ENCODE data around the gene TEK.
A peak's percentile ranks its signal among the peaks of the same experiment; 100 is the strongest.

Gene TEK

DNA sequence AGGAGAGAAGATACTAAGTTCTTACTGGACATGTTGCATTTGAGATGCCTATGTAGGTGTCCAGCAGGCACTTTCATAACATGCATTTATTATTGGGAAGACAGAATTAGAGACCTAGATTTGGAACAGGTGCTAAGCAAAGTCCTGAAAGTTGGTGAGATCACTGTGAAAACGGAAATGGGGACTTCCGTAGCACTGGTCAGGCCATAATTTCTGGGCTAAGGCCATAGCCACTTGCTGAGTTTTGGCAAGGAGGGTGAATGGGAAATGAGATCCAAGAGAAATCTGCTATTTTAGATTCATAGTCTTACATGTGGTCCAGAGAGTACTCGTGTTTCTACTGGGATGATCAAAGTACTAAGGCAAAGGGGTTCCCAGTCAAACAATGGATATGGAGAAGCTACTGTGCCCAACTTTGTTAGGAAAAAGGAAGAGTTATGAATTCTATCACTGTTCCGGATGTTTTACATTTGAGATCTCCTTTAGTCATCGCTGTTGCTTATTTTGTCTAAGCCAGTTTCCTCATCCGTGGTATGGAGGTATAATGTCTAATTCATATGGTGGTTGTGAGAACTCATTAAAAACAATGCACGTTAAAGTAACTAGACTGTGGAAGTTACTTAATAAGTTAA is 33.4 kb downstream of the TEK start:
- DNase-seq (ENCODE audit: low read depth): no peak
- TF ChIP-seq, protein P1, sequence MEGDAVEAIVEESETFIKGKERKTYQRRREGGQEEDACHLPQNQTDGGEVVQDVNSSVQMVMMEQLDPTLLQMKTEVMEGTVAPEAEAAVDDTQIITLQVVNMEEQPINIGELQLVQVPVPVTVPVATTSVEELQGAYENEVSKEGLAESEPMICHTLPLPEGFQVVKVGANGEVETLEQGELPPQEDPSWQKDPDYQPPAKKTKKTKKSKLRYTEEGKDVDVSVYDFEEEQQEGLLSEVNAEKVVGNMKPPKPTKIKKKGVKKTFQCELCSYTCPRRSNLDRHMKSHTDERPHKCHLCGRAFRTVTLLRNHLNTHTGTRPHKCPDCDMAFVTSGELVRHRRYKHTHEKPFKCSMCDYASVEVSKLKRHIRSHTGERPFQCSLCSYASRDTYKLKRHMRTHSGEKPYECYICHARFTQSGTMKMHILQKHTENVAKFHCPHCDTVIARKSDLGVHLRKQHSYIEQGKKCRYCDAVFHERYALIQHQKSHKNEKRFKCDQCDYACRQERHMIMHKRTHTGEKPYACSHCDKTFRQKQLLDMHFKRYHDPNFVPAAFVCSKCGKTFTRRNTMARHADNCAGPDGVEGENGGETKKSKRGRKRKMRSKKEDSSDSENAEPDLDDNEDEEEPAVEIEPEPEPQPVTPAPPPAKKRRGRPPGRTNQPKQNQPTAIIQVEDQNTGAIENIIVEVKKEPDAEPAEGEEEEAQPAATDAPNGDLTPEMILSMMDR (conservative IDR thresholded peaks at IDR 0.05; ENCODE audit: low read depth, low read length): no peak

DNA sequence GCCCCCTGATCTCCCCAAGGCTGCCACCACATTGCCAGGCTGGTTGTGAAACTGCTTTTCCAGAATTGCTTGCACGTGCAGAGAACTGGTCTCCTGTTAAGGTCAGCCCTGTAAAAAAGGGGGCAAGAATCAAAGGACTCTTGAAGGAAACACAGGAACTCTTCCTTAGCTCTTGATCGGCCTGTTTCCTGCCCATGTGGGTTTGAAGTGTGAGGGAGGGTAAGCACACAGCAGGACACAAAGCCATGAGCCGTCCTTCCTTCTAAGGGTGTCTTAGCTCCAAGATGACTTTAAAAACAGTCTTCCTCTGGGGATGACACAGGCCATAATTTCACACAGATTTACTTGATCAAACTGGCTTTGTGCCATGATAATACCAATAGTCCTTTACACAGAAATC is 36.1 kb downstream of the TEK start:
- H3K4me3 ChIP-seq (ENCODE audit: low read depth, low read length): no peak overlapping the region
- DNase-seq (ENCODE audit: low read depth): no peak
- TF ChIP-seq, protein P1 (conservative IDR thresholded peaks at IDR 0.05; ENCODE audit: low read depth, low read length): no peak

More for the DNA sequence above, 33.4 kb downstream of the TEK start:
- H3K4me3 ChIP-seq (ENCODE audit: low read depth, low read length): no peak overlapping the region

DNA sequence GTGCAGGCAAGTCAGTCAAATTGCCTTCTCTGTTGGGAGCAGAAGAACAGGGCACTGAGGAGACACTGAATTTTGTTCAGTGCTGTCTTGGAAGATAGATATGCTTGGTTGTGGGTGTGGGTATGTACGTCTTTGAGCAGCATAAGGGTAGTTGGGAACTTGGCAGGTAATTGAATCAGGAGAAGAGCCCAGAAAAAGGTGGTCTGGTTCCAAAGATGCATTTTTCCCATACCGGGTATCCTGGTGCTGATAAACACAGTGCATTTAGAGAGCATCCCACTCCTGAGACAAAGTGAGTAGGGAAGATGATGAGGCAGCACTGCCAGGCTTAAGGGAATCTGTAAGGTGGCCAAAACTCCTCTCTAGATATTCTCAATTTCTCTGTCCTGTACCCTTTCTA is 40.6 kb downstream of the TEK start:
- TF ChIP-seq, protein P1 (conservative IDR thresholded peaks at IDR 0.05; ENCODE audit: low read depth, low read length): no peak
- H3K4me3 ChIP-seq (ENCODE audit: low read depth, low read length): no peak overlapping the region

GRCh38 chr9:27150746-27151406 is 41.9 kb downstream of the TEK start:
- TF ChIP-seq, protein P1 (conservative IDR thresholded peaks at IDR 0.05; ENCODE audit: low read depth, low read length): no peak
- no peak overlapping the region for H3K4me3 ChIP-seq (ENCODE audit: low read depth, low read length)

More for the DNA sequence above, 40.6 kb downstream of the TEK start:
- DNase-seq (ENCODE audit: low read depth): no peak

DNA sequence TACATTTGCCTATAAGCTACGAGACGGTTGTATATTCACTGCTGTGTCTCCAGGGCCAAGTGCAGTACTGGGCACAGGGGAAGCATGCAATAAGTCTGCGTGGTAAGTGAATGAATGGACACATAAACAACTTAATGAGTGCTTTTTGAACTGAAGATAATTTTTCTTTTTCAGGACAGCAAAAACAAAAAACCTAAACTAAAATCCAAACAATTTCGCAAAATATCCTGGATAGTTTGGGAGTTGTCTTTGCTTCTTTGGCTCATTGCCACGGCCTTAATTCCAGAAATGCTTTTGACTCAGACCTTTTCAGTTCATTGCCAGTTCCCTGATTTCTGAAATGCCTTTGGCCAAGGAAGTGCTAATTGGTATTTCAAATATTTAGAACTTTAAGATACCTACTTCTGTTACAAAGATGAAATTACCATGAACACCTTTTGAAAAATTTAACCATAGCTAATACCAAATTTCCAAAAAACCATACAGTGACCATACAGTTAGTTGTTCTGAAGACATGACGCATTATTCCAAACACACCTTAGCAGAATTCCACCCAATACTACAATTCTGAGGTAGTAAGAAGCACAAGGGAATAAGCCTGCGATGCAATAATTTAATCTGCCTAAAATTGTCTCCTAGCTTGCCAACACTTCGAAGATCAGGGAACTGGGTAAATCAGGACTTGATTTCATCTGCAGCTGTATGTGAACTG is 42.8 kb downstream of the TEK start:
- DNase-seq (ENCODE audit: low read depth): peak; percentile 74
- TF ChIP-seq, protein P1 (conservative IDR thresholded peaks at IDR 0.05; ENCODE audit: low read depth, low read length): no peak
- no peak overlapping the region for H3K4me3 ChIP-seq (ENCODE audit: low read depth, low read length)

More at GRCh38 chr9:27150746-27151406, 41.9 kb downstream of the TEK start:
- DNase-seq (ENCODE audit: low read depth): peak; percentile 37

GRCh38 chr9:27152405-27152718 is 43.3 kb downstream of the TEK start:
- no peak for DNase-seq (ENCODE audit: low read depth)
- H3K4me3 ChIP-seq (ENCODE audit: low read depth, low read length): no peak overlapping the region
- TF ChIP-seq, protein P1 (conservative IDR thresholded peaks at IDR 0.05; ENCODE audit: low read depth, low read length): no peak

All from choroid plexus epithelial cell (primary cell).